ENCODE data around the gene SOD1.
A peak's percentile ranks its signal among the peaks of the same experiment; 100 is the strongest.
"Not testable (repeated sequence)": the region's sequence is repeated elsewhere in the genome, so short reads cannot be mapped to it uniquely, and the experiment has no call there.

SOD1 gene

DNA sequence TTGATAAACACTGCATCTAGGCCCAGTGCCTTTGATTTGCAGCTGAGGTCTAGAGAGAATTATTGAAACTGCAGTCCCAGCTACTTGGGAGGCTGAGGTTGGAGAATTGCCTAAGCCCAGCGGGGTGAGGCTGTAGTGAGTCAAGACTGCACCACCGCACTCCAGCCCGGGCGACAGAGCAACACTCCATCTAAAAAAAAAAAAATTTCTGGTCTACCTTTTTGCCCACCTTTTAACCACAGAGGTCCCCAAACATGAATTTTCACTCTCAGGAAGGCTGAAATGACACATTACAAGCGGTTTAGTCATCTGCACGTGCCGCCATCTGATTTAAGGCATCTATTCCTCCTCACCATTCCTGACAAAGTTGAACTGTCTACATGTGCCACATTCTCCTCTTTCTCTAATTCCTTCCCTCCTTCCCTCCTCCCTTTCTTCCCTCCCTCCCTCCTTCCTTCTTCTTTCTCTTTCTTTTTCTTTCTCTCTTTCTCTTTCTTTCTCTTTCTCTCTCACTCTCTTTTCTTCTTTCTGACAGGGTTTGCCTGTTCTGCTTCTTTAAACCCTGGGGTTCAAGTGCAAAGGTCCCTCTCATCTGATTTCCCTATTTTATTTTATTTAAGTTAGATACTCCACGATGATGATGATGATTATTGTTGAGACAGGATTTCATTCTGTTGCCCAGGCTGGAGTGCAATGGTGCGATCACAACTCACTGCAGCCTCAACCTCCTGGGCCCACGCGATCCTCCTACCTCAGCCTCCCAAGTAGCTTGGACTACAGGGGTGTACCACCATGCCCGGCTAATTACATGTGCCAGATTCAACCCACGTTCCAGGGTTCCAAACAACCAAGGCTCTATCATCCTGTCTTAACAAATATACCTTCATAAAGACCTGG, 3.0 kb upstream of the SOD1 start:
- no peak for DNase-seq

DNA sequence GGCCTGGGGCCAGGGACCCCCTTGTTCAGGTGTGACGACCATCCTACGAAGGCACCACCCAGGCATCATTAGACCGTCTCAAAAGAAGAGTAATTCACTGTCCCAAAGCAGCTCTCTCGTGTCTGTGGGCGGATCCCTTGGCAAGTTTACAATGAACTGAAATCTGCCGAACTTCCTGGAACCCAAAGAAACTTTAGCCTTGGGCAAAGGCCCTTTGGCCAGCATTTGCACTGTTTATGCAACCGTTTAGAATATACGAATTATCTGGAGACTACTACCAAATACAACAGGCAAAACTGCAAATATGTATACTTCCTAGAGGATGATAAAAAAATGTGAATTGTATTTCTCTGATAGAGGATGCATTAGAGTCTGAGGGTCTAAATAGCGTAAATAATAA, 1.4 kb upstream of the SOD1 start:
- DNase-seq: no peak

DNA sequence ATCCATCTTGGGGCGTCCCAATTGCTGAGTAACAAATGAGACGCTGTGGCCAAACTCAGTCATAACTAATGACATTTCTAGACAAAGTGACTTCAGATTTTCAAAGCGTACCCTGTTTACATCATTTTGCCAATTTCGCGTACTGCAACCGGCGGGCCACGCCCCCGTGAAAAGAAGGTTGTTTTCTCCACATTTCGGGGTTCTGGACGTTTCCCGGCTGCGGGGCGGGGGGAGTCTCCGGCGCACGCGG, 282 bp upstream of the SOD1 start:
- DNase-seq: no peak

DNA sequence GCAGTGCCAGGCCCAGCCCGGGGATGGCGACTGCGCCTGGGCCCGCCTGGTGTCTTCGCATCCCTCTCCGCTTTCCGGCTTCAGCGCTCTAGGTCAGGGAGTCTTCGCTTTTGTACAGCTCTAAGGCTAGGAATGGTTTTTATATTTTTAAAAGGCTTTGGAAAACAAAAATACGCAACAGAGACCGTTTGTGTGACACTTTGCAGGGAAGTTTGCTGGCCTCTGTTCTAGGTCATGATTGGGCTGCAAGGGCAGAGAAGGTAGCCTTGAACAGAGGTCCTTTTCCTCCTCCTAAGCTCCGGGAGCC, 719 bp downstream of the SOD1 start:
- DNase-seq: peak; percentile 26

DNA sequence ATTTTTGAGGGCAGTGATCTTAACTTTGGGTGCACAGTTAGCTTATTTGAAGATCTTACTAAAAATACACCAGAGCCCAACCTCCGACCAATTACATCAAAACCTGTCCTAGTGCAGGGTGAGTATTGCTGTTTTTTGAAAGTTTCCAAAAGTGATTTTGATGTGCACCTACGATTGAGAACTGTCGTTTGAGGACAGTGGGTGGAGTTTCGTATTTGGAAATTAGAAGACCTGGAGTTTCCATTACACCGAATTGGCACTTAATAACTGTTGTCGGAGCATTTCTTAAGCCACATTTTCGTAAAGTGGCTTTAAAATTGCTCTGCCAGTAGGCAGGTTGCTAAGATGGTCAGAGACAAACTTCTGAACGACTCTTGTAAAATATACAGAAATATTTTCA, 1.1 kb downstream of the SOD1 start:
- no peak for DNase-seq

DNA sequence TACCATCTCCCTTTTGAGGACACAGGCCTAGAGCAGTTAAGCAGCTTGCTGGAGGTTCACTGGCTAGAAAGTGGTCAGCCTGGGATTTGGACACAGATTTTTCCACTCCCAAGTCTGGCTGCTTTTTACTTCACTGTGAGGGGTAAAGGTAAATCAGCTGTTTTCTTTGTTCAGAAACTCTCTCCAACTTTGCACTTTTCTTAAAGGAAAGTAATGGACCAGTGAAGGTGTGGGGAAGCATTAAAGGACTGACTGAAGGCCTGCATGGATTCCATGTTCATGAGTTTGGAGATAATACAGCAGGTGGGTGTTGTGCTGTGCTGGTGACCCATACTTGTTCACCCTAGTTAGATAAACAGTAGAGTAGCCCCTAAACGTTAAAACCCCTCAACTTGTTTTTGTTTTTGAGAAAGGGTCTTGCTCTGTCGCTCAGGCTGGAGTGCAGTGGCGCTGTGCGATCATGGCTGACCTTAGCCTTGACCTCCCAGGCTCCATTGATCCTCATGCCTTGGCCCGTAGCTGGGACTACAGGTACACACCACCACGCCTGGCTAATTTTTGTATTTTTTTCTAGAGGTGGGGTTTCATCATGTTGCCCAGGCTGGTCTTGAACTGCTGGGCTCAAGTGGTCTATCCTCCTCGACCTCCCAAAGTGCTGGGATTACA, 4.2 kb downstream of the SOD1 start:
- DNase-seq: no peak

- DNase-seq: no peak
These were observed 5.9 kb downstream of the SOD1 start for GRCh38 chr21:31665397-31665796.

DNA sequence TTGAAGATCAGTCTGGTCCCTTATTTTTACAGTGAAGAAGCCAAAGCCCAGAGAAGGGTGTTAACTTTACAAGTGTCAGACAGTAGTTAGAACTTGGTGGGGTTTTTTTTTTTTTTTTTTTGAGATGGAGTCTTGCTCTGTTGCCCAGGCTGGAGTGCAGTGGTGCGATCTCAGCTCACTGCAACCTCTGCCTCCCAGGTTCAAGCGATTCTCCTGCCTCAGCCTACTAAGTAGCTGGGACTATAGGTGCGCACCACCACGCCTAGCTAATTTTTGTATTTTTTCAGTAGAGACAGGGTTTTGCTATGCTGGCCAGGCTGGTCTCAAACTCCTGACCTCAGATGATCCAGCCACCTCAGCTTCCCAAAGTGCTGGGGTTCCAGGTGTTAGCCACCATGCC, 6.4 kb downstream of the SOD1 start:
- not testable (repeated sequence) for DNase-seq

DNA sequence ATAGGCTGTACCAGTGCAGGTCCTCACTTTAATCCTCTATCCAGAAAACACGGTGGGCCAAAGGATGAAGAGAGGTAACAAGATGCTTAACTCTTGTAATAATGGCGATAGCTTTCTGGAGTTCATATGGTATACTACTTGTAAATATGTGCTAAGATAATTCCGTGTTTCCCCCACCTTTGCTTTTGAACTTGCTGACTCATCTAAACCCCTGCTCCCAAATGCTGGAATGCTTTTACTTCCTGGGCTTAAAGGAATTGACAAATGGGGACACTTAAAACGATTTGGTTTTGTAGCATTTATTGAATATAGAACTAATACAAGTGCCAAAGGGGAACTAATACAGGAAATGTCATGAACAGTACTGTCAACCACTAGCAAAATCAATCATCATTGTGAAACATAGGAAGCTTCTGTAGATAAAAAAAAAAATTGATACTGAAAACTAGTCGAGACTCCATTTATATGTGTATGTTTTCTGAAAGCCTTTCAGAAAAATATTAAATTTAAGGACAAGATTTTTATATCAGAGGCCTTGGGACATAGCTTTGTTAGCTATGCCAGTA, 7.0 kb downstream of the SOD1 start:
- no peak for DNase-seq

- DNase-seq: no peak
These were observed 7.6 kb downstream of the SOD1 start for GRCh38 chr21:31667132-31667531.

GRCh38 chr21:31667639-31668038, 8.1 kb downstream of the SOD1 start:
- DNase-seq: no peak

DNA sequence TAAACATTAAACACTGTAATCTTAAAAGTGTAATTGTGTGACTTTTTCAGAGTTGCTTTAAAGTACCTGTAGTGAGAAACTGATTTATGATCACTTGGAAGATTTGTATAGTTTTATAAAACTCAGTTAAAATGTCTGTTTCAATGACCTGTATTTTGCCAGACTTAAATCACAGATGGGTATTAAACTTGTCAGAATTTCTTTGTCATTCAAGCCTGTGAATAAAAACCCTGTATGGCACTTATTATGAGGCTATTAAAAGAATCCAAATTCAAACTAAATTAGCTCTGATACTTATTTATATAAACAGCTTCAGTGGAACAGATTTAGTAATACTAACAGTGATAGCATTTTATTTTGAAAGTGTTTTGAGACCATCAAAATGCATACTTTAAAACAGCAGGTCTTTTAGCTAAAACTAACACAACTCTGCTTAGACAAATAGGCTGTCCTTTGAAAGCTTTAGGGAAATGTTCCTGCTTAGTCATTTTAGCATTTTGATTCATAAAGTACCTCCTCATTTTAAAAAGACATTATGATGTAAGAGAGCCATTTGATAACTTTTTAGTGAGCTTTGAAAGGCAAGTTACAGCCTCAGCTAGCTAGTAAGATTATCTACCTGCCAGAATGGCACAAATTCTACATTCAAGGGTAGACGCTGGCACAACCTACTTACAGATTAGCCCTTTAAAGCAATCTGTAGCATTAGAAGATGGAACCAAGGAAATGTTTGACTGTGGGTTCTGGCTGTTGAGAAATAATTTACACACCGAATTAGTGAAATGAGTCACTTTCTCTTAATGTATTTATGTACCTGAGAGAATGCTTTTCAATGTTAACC, 9.4 kb downstream of the SOD1 start:
- DNase-seq: no peak

DNA sequence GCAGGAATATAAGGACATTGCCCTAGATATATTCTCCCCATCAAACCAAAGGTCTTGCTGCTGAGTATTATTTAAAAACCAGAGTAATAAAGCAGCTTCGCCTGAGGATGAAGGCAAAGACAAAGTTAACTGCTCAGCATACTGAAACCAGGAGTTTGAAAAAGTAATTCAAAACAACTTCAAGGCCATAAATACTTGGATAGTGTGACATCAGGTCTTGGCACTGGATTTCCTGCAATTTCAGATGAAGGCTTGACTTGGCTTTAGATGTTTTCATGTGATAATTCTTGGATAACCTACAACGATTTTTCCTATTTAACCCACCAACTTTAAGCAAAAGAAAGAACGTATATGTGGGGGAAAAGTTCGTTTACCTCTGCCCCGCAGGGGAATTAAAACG, 10.6 kb downstream of the SOD1 start:
- DNase-seq: no peak

- no peak for DNase-seq
These were observed 11.7 kb downstream of the SOD1 start for GRCh38 chr21:31671146-31671716.

DNA sequence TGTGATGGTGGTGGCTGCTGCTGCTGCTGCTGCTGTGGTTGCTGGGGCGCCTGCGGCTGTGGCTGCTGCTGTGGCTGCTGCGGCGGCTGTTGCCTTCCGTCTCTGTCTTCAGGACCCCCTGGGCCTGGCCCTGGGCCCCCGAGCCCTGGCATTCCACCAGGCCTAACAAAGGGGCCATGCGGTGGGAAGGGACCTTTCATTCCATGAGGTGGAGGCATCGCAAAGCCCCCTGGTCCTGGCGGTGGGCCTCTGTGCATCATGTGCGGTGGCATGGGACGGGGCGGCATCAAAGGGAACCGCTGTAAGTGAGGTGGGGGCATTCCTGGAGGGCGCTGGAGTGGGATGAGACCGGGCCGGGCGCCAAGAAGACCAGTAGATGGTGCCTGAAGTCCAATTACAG, 12.4 kb downstream of the SOD1 start:
- no peak for DNase-seq

DNA sequence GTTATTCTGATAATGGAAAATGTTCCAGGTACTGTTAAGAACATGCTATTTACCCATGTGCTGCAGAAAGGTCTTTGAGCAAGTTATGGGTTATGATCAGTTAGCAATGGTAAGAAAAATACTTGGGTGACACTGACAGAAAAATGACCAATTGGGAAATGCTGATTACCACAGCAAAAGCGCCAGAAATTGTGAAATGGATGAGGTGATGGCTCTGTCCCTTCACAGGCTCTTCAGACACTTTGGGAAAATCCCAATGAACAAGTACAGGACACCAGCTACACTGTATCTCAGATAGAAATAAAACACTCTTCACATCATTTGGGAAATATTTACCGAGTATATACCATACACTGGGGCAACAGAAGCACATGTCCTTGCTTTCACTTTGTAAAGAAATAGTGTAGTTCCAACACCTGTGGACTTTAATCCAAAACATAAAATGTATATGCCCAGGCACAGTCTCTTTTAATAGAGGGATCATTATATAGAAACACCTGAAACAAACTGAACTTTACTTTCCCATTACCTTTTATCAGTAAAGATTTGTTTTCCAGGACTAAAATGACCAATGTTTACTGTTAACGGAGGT, 13.9 kb downstream of the SOD1 start:
- no peak for DNase-seq

GRCh38 chr21:31675318-31675717, 15.8 kb downstream of the SOD1 start:
- no peak for DNase-seq

- DNase-seq: no peak
These were observed 16.5 kb downstream of the SOD1 start for GRCh38 chr21:31675960-31676359.

DNA sequence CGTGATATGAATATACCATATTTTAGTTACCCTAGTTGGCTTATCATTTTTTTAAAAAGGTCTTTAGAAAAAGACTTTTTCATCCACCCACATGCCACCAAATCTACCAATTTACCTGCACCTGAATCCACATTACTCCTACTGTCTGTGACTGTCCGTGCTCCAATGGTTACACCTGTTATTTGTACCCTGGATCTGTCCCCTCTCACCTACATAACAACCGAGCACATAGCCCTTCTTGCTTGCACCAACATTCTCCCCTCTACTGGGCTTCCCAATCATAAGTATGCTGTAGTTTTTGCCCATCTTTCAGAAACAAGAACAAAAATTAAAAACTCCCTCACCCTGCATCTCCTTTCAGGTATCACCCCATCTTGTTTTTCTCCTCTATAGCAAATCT, 17.6 kb downstream of the SOD1 start:
- DNase-seq: no peak

DNA sequence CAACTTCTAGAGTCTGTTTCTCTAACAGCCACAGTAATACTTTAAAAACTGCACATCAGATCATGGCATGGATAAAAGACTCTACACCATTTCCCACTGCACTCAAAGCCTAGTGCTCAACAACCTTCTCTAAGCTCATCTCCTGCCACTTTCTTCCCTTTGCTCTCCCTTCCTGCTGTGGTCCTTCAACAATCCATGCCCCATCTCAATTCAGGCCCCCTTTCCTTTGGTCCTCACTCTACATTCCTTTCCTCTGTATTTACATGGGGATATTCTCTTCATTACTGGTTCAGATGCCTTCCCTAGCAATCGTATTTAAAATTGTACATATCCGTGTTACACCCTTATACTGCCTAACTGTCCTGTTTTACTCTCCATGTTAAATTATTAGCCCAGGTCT, 19.0 kb downstream of the SOD1 start:
- DNase-seq: no peak

- no peak for DNase-seq
These were observed 23.1 kb downstream of the SOD1 start for GRCh38 chr21:31682620-31683019.

DNA sequence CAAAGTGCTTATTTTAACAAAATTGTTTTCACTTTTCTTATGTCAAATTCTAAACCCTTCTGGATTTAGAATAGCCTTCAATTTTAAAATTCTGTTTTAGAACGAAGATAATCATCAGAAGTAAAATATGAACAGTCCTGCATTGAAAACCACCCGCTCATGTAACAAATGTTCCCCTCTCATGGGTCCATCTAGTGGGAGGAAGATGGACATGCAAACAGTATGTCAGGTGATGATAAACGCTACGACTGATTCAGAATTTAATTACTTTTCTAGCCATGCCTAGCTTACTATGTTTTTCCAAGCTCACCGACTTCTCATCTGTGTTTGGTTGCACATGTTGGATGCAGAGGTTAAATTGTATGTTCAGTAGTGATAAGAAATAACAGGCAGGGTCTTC, 23.5 kb downstream of the SOD1 start:
- no peak for DNase-seq

GRCh38 chr21:31684918-31685317, 25.4 kb downstream of the SOD1 start:
- no peak for DNase-seq

Measured in COR-L47 (cell line).